ENCODE data around the gene HOXB7.
A peak's percentile ranks its signal among the peaks of the same experiment; 100 is the strongest.

HOXB7 gene

GRCh38 chr17:48628649-48629410 lies 18.0 kb upstream of the HOXB7 start:
- peaks cover 2% of the 10 kb centered on the region for H3K27me3 ChIP-seq (replicated peaks; ENCODE audit: control insufficient read depth, insufficient read depth, low read length)
- DNase-seq (ENCODE audit: extremely low read depth, insufficient read length): no peak
- no peaks in the 10 kb centered on the region for H3K36me3 ChIP-seq (ENCODE audit: control insufficient read depth, insufficient read depth, low read length)
- H3K4me3 ChIP-seq (replicated peaks; ENCODE audit: low read depth, low read length): no peak overlapping the region
- TF ChIP-seq CTCF (IDR thresholded peaks at IDR 0.05; ENCODE audit: insufficient read depth, low read length, poor library complexity, severe bottlenecking): no peak

DNA sequence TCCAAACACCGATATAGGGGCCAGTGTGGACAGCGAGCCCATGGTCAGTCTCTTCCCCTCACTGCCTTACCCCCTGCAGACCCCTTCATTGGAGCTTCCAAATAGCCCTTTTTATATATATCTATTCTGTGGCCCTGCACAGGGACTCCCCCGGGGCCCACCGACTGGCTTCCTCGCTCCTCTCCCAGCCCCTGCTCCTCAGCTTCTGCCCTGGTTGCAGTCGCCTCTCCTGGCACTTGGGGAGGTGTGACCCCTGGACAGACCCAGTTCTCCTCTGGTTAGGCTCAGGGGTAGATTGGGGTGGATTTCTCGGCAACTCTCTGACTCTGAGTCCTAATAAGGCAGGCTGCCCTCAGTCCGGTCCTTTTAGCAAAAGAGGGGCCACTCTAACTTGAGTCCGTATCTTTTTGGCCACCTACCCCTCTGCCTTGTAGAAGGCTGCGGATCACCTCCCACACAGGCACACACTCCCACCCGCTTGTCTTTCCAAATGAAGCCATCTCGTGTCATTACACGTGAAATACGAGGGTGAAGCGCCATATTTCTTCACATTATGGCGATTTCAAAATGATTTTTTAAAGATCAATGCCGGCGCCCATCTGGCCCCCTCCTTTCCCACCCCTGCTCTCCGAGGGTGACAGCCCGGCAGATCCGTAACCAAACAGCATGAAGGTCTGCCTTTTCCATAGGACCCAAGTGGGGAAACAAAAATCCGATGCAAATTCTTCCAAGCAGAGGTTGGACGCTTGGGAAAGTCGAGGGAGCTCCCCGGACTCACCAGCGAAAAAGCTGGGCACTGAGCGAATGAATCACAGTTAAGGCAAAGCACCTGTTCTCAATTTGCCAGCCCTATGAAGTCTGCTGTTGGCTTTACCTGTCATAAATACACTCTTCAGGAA lies 17.1 kb upstream of the HOXB7 start:
- peaks cover 6% of the 10 kb centered on the region for H3K27me3 ChIP-seq (replicated peaks; ENCODE audit: control insufficient read depth, insufficient read depth, low read length)
- H3K4me3 ChIP-seq (replicated peaks; ENCODE audit: low read depth, low read length): no peak overlapping the region
- H3K36me3 ChIP-seq (ENCODE audit: control insufficient read depth, insufficient read depth, low read length): no peaks in the 10 kb centered on the region
- TF ChIP-seq CTCF (IDR thresholded peaks at IDR 0.05; ENCODE audit: insufficient read depth, low read length, poor library complexity, severe bottlenecking): no peak
- no peak for DNase-seq (ENCODE audit: extremely low read depth, insufficient read length)

DNA sequence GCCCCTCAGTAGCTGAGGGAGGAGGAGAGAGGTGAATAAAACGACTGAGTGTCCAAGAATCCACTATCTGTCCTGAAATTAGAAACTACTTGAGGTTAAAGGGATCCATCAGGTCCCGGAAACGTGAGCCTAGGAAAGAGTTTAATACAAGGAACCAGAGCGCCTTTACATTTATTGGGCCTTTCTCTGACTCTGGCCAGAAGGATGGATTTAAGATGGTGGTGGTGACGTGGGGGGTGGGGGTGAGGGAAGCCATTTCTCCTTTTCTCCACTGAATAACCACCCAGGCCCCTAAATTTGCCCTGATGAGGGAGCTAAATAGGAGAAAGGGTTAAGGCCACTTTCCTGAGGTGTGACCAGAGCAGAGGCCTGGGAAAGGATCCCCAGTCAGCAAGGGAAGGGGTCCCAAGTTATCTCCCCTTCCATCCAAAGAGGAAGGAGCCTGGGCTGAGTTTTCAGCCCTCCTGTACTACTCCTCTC lies 16.3 kb upstream of the HOXB7 start:
- peaks cover 6% of the 10 kb centered on the region for H3K27me3 ChIP-seq (replicated peaks; ENCODE audit: control insufficient read depth, insufficient read depth, low read length)
- no peak for TF ChIP-seq CTCF (IDR thresholded peaks at IDR 0.05; ENCODE audit: insufficient read depth, low read length, poor library complexity, severe bottlenecking)
- no peak for DNase-seq (ENCODE audit: extremely low read depth, insufficient read length)
- H3K36me3 ChIP-seq (ENCODE audit: control insufficient read depth, insufficient read depth, low read length): no peaks in the 10 kb centered on the region
- H3K4me3 ChIP-seq (replicated peaks; ENCODE audit: low read depth, low read length): no peak overlapping the region

GRCh38 chr17:48626245-48627117 lies 15.7 kb upstream of the HOXB7 start, which contains the start of gene HOXB9:
HOXB9 (minus strand) TSS chr17:48626358; CDS start chr17:48626269, 89 bp downstream.
- TF ChIP-seq CTCF (IDR thresholded peaks at IDR 0.05; ENCODE audit: insufficient read depth, low read length, poor library complexity, severe bottlenecking): no peak
- Histone ChIP-seq H3K27me3 (replicated peaks; ENCODE audit: control insufficient read depth, insufficient read depth, low read length) (peaks cover 6% of the 10 kb centered on the region), H3K36me3 (ENCODE audit: control insufficient read depth, insufficient read depth, low read length) (no peaks in the 10 kb centered on the region), H3K4me3 (replicated peaks; ENCODE audit: low read depth, low read length) (peak within 1 kb of the TSS; percentile 48)
- no peak for DNase-seq (ENCODE audit: extremely low read depth, insufficient read length)

GRCh38 chr17:48625495-48626244 lies 14.9 kb upstream of the HOXB7 start:
- TF ChIP-seq CTCF (IDR thresholded peaks at IDR 0.05; ENCODE audit: insufficient read depth, low read length, poor library complexity, severe bottlenecking): no peak
- Histone ChIP-seq H3K27me3 (replicated peaks; ENCODE audit: control insufficient read depth, insufficient read depth, low read length) (peaks cover 6% of the 10 kb centered on the region), H3K36me3 (ENCODE audit: control insufficient read depth, insufficient read depth, low read length) (no peaks in the 10 kb centered on the region), H3K4me3 (replicated peaks; ENCODE audit: low read depth, low read length) (peak overlapping the region; percentile 48)
- DNase-seq (ENCODE audit: extremely low read depth, insufficient read length): no peak

Data from GM06990 (cell line).